GM19238 (cell line): Measurements from ENCODE around the gene HOXB5.

Experiments
- DNase-seq: peaks from one replicate; pipeline ENCODE4 v3.0.0; 2011; ENCODE audit warnings: low spot score; ENCODE audit not compliant: insufficient read length

Gene HOXB5

GRCh38 chr17:48550502-48551213 is 42.9 kb downstream of the HOXB5 start:
- DNase-seq: no peak

DNA sequence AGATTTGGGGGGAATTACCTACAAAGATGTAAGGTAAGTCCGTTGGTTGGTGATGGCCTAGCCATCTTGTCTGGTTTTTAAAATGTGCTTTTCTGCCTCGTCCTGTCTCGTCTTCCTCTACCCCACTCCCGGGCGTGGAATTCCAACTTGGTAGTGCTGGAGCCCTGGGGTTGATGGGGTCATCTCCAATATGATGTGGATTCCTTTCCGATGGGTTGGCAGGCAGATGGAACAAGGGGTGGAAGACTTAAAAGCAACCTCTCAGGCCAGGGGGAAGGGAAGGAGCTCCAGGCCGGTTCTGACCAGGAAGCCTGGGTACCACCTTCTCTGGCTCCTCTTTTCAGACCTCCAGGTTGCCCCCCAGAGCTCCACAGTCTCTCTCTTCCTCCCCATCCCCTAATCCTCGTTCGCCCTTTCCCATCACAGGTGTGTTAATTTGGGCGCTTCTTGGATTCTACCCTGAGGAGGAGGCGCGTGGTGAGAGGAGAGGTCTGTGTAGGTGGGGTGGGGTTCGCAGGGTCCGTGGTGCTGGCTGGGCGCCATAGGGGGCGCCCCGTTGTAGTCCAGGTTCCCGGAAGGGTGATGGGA is 43.6 kb downstream of the HOXB5 start:
- DNase-seq: no peak

DNA sequence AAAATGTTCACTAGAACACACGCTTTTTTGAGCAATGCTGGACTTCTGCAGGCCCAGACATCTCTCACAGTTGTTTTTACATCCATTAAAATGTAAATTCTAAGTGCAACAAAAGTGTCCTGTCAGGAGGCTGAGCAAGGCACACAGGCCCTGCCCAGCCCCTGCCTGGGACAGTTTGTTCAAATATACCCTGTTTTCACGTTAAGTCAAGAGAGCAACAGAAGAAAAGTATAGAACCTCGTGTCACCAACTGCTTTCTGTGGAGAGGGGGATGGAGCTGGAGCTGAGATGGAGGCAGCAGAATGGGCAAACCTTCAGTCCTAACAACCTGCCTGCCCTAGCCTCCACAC is 44.3 kb downstream of the HOXB5 start:
- no peak for DNase-seq

- DNase-seq: no peak
These were observed 44.9 kb downstream of the HOXB5 start for GRCh38 chr17:48548523-48549280.

- DNase-seq: no peak
These were observed 45.6 kb downstream of the HOXB5 start for GRCh38 chr17:48547808-48548522.

GRCh38 chr17:48546924-48547807 is 46.4 kb downstream of the HOXB5 start:
- DNase-seq: no peak

GRCh38 chr17:48546137-48546923 is 47.2 kb downstream of the HOXB5 start:
- no peak for DNase-seq

- no peak for DNase-seq
These were observed 48.0 kb downstream of the HOXB5 start for GRCh38 chr17:48545539-48545938.

DNA sequence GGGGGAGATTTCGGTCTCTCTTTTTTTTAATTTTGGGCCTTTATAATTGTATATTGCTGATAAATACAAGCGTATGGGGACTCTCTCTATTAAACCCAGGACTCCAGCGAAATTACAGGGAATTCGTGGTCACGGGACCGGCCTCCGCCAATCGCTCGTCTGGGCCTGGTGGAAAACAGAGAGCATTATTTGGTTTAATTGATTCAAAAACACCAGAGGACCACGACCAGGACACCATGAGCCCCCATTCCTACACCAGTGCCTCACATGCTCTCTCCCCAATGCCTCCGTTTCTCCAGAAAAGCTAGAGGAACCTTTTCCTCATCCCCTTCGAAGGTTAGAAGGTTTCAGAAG is 48.6 kb downstream of the HOXB5 start, which contains the start of gene HOXB2:
HOXB2 (minus strand) TSS at position 88 of the 354 bp plus-strand sequence. CDS start 198 bp downstream, outside the sequence.
- DNase-seq: no peak

DNA sequence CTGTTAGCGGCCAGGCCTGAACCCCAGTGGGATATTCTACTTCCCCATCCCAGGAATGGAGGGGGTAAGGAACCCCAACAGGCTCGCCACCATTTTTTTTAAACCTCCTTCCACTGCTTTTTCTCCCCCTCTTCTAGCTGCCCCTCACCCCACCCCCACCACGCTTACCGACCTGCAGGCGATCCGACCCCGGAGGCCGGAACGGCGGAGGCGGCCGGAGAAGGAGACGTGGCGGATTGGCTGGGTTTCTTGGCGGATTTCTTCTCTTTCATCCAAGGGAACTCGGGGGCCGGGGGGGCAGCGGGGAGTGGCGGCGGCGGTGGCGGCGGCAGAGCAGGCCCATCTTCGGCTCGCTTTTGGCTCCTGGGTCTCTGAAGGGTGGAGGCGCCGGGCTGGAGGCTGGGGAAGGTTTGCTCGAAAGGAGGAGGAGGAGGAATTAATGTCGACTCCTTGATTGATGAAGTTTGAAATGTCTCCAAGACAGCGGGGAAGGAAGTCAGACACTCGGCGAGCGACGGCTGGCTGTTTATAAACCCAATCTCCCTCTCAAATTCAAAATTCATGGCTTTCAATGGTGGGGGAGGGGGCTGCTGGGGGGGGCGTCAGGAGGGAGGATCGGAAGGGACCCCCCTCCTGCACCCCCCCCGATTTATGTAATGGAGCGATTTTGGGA is 49.1 kb downstream of the HOXB5 start:
- DNase-seq: peak; percentile 51

DNA sequence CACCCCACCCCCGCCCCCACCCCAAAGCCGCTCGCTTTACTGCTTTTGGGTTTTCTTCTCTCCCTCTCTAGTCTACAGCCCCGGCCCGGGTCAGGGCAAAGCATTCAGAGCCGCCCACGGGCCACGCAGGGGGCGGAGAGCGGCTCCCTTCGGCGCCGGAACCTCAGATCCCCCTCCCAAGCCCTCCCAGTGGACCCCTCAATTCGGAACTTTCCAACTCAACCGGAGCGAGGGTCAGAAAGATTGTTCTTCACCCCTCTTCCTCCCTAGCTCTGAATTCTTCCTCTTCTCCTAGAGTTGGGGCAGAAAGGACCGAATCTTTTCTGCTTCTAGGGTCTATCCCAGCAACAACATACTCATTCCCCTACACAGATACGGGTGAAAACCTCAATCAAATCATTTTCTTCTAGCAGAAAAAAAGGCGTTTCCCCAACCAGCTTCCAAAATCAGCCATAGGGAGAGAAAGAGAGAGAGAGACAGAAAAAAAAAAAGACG is 49.7 kb downstream of the HOXB5 start:
- DNase-seq: peak; percentile 56

DNA sequence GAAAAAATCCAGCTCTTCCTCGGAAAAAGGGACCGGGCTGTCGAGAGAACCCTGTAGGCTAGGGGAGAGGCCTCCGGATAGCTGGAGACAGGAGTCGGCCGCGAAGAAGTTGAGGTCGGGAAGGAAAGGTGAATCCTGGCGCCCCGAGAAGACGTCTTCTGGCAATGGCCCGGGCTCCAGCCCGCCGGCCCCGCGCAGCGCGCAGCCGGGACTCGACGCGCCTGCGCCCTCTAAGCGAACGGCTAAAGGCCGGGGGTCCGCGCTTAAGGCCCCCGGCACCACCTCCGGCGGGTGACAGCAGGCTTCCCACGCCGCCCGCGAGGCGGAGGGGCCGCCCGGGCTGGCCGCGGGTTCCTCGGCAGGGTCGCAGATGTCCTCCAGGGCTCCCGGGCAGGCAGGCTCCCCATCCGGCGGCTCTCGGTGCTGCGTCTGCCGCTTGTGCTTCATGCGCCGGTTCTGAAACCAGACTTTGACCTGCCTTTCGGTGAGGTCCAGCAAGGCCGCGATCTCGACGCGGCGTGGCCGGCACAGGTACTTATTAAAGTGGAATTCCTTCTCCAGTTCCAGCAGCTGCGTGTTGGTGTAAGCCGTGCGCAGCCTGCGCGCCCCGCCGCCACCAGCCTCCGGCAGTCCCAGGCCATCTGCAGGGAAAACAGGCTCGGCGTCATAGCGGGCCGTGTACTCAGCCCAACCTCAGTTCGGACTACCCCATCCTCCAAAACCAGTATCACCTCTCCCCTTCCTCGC is 50.3 kb downstream of the HOXB5 start:
- peak; percentile 71 for DNase-seq

GRCh38 chr17:48542698-48543106 is 50.9 kb downstream of the HOXB5 start:
- DNase-seq: no peak

DNA sequence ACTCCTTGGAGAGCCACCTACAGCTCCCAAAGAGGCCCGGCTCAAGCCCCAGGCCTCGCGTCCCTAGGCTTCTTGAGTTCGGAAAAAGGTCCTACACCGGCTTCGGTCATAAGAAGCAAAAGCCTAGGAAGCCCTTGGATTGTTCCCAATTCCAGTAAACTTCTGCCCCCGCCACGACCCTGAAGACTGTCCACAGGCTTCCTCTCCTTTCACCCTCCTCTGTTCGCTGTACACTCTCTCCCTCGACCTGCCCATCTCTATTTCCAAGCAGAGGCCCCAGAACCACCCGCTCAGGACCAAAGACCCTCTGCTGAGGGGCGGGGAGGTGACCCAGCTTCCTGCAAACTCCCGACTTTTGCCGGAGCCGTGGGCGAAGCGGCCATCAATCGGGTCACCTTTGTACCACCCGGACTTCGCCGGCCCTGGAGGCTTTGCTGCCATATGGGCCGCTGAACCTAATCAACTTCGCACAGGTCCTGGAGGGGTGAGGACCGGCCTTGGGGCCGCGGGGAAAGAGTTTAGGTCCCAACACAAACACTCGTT is 51.4 kb downstream of the HOXB5 start:
- DNase-seq: no peak

DNA sequence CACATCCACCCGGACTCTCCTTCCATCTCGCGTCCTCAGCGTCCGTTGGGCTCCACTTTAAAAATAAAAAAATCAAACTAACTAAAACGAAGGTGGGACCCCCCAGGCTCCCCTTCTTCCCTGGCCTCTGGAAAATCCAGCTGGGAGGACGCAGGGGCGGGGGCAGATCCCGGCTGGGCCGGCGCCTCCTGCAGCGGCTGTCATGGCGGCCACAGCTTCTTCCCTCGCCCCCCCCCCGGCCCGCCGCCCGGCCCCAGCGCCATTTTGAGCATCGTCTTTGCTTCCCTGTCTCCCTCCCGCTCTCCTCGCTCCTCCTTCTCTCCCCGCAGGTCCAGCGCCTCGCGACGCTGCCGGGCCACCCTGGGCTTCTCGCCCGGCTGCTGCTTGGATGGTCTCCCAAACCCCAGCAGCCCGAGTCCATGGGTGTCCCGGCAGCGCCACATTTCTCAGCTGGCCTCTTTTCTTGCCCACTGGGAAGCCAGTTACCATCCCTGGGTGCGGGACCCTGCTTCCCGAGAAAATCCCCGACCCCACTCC is 51.9 kb downstream of the HOXB5 start:
- DNase-seq: no peak
